22Rv1 (cell line): ENCODE measurements around the gene LZTS2.

Experiments
- ZFX ChIP-seq: fragments of 450-650 bp; IDR thresholded peaks from 2 replicates; pipeline ENCODE4 v1.6.1; 2017; ENCODE audit warnings: antibody characterized with exemption, borderline replicate concordance
- TF ChIP-seq, protein P1 (sequence below): fragments of 450-650 bp; IDR thresholded peaks from 2 replicates; pipeline ENCODE4 v1.5.1; 2017; ENCODE audit warnings: mild to moderate bottlenecking

GRCh38 chr10:101014966-101015581, 15.5 kb downstream of the LZTS2 start:
- TF ChIP-seq, protein P1, sequence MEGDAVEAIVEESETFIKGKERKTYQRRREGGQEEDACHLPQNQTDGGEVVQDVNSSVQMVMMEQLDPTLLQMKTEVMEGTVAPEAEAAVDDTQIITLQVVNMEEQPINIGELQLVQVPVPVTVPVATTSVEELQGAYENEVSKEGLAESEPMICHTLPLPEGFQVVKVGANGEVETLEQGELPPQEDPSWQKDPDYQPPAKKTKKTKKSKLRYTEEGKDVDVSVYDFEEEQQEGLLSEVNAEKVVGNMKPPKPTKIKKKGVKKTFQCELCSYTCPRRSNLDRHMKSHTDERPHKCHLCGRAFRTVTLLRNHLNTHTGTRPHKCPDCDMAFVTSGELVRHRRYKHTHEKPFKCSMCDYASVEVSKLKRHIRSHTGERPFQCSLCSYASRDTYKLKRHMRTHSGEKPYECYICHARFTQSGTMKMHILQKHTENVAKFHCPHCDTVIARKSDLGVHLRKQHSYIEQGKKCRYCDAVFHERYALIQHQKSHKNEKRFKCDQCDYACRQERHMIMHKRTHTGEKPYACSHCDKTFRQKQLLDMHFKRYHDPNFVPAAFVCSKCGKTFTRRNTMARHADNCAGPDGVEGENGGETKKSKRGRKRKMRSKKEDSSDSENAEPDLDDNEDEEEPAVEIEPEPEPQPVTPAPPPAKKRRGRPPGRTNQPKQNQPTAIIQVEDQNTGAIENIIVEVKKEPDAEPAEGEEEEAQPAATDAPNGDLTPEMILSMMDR: no peak
- TF ChIP-seq ZFX: no peak
